ENCODE results near the gene GPRIN3. TPM values are rescaled to one million over a fixed set of nuclear protein-coding genes. Genes with fewer than 3 reads are reported as not detected.
A peak's percentile ranks its signal among the peaks of the same experiment; 100 is the strongest.

GPRIN3 gene
- total RNA-seq, 1 donor from 2014 or later: 34.2 TPM

- intact Hi-C loops (cut with DNase I): no loop called here
- H3K4me3 ChIP-seq: no peak overlapping the region
Measured at GRCh38 chr4:89301902-89302301, 5.7 kb downstream of the GPRIN3 start.

DNA sequence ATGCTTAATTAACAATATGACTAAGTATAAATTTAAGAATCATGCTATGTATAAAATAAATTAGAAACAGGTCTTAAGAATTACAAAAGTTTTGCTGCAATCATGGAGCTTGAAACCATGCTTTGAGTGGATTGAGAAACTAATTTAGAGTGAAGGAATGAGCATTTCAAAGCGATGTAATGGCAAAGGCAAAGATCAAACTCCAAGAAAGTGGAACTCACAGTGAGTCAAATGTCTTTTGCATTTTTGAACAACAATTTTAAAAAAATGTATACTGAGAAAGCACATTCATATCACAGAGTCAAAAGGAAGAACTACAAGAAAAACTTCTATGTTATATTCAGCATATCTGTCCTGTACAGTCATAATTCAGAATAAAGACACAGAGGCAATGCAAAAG lies 6.6 kb downstream of the GPRIN3 start:
- Histone ChIP-seq H3K4me3 (no peak overlapping the region), H3K36me3 (no peaks in the 10 kb centered on the region), H3K4me1 (peaks cover 49% of the 10 kb centered on the region), H3K27ac (peak overlapping the region; percentile 8), H3K9me3 (no peaks in the 10 kb centered on the region), H3K27me3 (ENCODE audit: low read depth) (no peaks in the 10 kb centered on the region)
- TF ChIP-seq, protein P1, sequence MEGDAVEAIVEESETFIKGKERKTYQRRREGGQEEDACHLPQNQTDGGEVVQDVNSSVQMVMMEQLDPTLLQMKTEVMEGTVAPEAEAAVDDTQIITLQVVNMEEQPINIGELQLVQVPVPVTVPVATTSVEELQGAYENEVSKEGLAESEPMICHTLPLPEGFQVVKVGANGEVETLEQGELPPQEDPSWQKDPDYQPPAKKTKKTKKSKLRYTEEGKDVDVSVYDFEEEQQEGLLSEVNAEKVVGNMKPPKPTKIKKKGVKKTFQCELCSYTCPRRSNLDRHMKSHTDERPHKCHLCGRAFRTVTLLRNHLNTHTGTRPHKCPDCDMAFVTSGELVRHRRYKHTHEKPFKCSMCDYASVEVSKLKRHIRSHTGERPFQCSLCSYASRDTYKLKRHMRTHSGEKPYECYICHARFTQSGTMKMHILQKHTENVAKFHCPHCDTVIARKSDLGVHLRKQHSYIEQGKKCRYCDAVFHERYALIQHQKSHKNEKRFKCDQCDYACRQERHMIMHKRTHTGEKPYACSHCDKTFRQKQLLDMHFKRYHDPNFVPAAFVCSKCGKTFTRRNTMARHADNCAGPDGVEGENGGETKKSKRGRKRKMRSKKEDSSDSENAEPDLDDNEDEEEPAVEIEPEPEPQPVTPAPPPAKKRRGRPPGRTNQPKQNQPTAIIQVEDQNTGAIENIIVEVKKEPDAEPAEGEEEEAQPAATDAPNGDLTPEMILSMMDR (IDR thresholded peaks at IDR 0.05): no peak
- intact Hi-C loops (cut with DNase I): no loop called here
- DNase-seq: no peak
- no peak for ATAC-seq

More at GRCh38 chr4:89301902-89302301, 5.7 kb downstream of the GPRIN3 start:
- ATAC-seq (no peak), DNase-seq (no peak)
- Histone ChIP-seq H3K9me3 (no peaks in the 10 kb centered on the region), H3K27me3 (ENCODE audit: low read depth) (no peaks in the 10 kb centered on the region), H3K36me3 (no peaks in the 10 kb centered on the region), H3K27ac (no peak overlapping the region), H3K4me1 (peaks cover 45% of the 10 kb centered on the region)
- TF ChIP-seq, protein P1 (IDR thresholded peaks at IDR 0.05): no peak

- H3K27ac ChIP-seq: no peak overlapping the region
- H3K9me3 ChIP-seq: no peaks in the 10 kb centered on the region
- intact Hi-C loops (cut with DNase I): no loop called here
- H3K36me3 ChIP-seq: no peaks in the 10 kb centered on the region
- TF ChIP-seq, protein P1 (IDR thresholded peaks at IDR 0.05): no peak
- no peaks in the 10 kb centered on the region for H3K27me3 ChIP-seq (ENCODE audit: low read depth)
- H3K4me1 ChIP-seq: peaks cover 52% of the 10 kb centered on the region
- DNase-seq (no peak), ATAC-seq (no peak)
- H3K4me3 ChIP-seq: no peak overlapping the region
Measured at GRCh38 chr4:89300499-89300898, 7.1 kb downstream of the GPRIN3 start.

GRCh38 chr4:89300060-89300459 lies 7.5 kb downstream of the GPRIN3 start:
- no peak overlapping the region for H3K4me3 ChIP-seq
- peaks cover 54% of the 10 kb centered on the region for H3K4me1 ChIP-seq
- H3K9me3 ChIP-seq: no peaks in the 10 kb centered on the region
- intact Hi-C loops (cut with DNase I): no loop called here
- no peak for DNase-seq
- no peak for ATAC-seq
- no peaks in the 10 kb centered on the region for H3K27me3 ChIP-seq (ENCODE audit: low read depth)
- TF ChIP-seq, protein P1 (IDR thresholded peaks at IDR 0.05): no peak
- H3K36me3 ChIP-seq: no peaks in the 10 kb centered on the region
- no peak overlapping the region for H3K27ac ChIP-seq

DNA sequence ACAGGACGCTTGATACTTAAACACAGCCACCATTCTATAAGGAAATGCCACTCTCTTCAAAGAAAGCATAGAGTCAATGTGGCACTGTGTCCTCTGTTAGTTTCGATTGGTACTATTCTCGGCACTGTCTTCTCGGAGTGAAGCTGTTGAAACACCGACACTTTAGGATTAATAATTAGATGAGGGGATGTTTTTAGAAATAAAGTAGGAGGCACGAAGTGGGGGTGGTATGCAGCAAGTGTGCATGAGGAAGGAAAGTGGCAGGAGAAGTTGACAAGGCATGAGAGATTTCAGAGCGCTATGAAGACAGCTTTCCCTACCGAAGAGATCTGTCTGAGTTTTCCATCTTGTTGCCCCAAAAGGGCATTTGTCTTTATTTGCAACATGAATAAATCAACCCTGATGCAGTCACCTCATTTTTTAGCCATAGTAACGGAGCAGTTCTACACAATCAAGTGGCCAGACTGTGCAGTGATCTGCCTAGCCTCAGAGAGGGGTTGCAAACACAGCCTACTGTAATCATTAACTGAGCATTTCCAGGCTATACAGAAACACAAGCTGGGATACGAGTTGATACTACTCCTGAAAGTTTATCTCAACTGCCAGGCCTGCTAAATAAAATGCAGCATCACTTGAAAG lies 8.3 kb downstream of the GPRIN3 start:
- ATAC-seq (peak; percentile 61), DNase-seq (no peak)
- no peaks in the 10 kb centered on the region for H3K27me3 ChIP-seq (ENCODE audit: low read depth)
- peaks cover 59% of the 10 kb centered on the region for H3K4me1 ChIP-seq
- peak overlapping the region; percentile 41 for H3K4me3 ChIP-seq
- no peaks in the 10 kb centered on the region for H3K36me3 ChIP-seq
- TF ChIP-seq, protein P1 (IDR thresholded peaks at IDR 0.05): no peak
- intact Hi-C loops (cut with DNase I): no loop called here
- no peaks in the 10 kb centered on the region for H3K9me3 ChIP-seq
- peak overlapping the region; percentile 61 for H3K27ac ChIP-seq
